GM11168 (cell line): ENCODE results near the gene SLC17A9.
"Not testable (repeated sequence)": the region's sequence is repeated elsewhere in the genome, so short reads cannot be mapped to it uniquely, and the experiment has no call there.

ENCODE experiments used
- in situ Hi-C: fragments of 300-500 bp; cut with MboI; formaldehyde crosslinking; loops from one replicate; pipeline ENCODE4 v1.12.0; 2022; ENCODE audit warnings: low sequenced_read_pairs; ENCODE audit not compliant: unreplicated experiment

SLC17A9 gene

DNA sequence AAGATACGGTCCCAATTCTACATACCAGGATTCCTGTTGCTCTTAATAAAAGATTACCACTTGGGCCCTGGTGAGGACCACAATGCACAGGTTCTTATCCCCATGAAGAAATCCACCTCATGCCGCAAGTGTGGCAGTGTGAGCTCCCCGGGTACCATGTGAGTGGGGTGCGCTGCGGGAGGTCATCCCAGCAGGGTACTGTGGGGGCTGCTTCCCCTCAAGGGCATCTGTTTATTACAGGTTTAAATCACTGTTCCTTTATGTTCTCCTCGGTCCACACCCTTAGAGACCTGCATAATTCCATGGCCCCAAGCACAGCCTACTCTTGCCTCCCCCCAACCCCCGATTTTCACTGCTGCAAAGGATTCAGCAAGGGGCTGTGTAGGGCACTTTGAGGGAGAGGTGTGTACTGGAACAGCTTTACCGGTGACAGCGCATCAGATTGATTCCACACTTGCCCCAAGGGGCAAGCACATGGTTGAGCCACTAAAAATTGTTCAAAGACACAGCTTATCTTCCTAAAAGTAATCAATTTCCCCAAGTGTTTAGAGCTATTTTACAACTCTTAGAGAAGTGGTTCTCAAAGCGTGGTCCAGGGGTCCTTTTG is 32.4 kb upstream of the SLC17A9 start:
- in situ Hi-C loops: no loop called here

DNA sequence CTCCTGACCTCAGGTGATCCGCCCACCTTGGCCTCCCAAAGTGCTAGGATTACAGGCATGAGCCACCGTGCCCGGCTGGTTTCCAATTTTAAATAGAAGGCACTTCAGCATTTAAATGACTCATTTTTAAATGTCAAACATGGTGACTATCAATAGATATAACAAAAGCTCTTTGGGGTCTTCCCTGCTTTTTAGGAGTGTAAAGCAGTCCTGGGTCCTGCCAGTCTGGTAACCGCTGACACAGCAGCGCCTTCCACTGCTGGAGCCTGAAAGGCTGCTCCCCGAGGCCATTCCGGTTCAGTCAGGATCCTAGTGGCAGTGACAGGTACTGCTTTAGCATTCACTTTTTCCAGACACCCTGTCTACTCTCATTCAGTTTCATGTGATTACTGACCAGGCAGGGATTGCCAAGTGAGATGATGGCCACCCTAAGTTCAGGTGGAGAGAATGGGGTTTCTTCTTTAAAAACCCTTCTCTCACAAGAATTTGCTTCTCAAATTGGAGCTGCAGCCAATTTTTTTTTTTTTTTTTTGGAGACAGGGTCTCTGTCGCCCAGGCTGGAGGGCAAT is 31.3 kb upstream of the SLC17A9 start:
- in situ Hi-C loops: no loop called here

DNA sequence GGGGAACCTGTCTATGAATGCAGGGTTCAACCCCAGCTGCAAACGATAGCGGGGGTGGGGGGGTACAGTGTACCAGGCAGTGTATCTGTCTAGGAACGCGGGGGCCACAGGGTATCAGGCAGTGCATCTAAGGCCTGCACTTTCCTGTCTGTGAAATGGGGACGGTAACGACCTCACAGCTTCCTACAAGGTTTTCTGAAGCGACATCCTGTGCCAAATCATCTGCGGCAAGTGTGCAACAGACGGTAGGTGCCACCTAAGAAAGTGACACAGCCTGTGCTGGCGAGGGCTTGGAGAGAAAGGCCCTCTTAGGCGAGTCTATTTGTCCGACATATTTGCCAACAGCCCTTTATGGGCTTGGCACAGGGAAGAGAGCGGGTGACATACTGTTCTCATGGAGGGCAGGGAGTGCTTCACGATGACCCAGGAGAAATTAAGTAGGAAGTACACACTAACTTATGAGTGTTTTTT is 30.0 kb upstream of the SLC17A9 start:
- in situ Hi-C loops: no loop called here

DNA sequence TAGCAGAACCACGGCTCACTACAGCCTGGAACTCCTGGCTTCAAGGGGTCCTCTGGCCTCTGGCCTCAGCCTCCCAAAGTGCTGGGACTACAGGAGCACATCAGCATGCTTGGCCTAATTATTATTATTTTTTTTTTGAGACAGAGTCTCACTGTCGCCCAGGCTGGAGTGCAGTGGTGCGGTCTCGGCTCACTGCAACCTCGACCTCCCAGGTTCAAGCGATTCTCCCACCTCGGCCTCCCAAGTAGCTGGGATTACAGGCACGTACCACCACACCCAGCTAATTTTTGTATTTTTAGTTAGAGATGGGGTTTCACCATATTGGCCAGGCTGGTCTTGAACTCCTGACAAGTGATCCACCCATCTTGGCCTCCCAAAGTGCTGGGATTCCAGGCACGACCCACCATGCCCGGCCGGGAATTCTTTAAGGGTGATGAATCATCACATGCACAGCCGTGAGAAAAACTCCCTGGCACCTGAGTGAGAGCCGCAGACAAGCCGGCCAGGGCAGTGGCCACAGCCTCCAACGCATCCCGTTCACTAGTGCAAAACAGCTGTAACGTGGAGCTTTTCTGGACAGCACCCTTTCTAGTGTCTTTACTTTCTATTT is 29.3 kb upstream of the SLC17A9 start:
- in situ Hi-C loops: not testable (repeated sequence)

DNA sequence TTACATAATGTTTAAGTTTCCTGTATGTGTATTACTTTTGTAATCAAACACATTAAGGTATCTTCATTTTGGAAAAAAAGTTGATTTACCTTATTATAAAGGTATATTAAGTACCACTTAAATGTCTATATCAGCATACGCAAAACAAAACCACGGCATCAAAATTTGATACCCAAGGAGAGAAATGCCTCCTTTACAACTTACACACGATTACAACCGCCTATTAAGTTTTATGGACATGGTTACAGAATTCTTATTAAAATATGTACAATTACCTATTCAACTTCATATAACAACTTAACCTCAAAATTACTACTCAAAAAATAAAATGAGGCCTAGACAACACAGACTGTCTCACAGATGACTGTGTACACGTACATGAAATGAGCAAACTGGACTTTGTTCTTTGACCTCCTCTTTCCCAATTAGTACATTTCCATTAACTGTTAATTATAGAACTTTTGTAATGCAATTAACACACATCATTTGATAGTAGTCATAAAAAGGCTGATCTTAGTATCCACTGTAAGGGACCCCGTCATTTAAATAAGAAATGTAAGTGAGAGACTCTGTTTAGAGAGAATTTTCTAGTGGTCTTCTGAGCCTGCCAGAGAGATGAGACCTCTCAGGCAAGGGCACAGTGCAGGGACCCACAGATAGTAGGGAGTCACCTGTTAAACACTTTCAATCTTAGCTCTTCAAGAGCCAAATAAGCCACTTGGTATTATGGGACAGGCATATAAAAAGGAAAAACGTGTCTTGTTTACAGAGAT is 28.7 kb upstream of the SLC17A9 start:
- in situ Hi-C loops: no loop called here

DNA sequence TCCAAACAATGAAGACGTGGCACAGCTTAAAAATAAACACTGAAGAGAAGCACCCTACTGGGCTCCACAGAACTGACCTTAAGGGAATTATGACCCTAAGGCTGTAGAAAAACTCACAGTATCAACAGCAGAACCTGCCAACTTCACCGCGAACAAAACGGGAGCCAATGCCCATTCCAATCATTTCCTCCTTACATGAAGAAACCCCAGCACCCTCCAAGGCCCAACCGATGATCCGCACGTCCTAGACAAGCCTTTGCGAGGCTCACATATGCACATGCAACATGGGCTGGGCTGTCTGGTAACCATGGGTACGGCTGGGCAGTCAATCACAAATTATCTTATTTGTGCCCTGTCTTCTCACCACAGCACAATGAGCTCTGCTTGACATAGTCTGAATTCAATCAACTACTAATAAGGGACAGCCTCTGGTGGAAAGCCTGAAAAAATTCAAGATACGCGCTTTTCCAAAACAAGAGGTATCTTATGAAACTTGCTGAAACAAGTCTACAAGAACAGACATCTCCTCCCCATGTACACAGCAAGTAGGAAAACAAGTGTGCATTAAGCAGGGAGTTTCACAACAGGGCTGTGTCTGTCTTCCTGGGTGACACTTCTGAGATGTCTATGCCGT is 27.9 kb upstream of the SLC17A9 start:
- in situ Hi-C loops: no loop called here

DNA sequence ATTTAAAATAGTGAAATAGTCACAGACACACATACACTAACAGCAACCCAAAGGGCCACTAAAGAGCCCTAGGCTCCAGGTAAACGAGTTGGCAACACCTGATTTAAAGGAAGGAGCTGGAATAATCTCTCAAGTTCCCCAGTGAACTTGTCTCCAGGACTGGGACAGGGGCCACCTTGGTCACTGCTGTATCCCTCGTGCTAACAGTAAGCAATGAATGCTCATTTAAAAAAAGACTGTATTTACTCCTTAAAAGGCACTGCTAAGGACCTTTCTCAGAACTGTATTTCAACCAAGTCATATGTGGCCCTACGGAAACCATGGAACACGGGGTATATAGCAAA is 27.5 kb upstream of the SLC17A9 start:
- in situ Hi-C loops: no loop called here

DNA sequence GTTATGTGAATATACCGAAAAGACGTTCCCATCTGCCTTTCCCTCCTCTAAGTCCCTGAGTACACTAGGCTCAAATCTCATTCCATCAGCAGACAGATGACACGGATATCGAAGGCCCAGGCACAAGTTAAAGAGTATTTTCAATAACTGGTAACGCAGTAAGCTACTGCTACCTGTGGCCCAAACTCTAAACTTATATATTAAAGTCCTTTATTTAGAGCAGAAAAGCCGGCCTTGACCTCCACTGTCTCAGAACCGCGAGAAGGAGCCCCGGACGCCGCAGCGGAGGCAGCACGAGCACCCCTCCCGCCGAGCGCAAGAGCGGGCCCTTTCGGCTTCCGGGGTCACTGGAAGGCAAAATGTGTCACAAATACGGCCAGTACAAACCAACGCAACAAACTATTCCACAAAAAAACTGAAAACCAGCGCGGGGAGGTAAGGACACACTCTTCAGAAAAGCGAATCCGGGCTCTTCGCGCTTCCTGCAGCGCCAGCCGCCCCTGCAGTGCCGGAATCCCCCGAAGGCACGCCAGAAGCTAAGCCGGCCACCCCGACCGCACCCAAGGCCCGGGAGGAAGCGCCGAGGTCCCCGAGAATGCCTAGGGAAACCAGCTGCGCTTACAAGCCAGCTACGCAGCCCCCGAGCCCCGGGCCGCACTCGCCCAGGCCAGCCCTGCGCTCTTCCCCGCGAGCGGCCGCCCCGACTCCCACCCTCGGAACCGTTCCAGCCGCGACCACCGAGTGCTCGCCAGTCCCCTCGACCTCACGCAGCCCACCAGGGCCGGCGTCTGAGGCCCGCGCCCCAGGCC is 26.9 kb upstream of the SLC17A9 start:
- in situ Hi-C loops: no loop called here

DNA sequence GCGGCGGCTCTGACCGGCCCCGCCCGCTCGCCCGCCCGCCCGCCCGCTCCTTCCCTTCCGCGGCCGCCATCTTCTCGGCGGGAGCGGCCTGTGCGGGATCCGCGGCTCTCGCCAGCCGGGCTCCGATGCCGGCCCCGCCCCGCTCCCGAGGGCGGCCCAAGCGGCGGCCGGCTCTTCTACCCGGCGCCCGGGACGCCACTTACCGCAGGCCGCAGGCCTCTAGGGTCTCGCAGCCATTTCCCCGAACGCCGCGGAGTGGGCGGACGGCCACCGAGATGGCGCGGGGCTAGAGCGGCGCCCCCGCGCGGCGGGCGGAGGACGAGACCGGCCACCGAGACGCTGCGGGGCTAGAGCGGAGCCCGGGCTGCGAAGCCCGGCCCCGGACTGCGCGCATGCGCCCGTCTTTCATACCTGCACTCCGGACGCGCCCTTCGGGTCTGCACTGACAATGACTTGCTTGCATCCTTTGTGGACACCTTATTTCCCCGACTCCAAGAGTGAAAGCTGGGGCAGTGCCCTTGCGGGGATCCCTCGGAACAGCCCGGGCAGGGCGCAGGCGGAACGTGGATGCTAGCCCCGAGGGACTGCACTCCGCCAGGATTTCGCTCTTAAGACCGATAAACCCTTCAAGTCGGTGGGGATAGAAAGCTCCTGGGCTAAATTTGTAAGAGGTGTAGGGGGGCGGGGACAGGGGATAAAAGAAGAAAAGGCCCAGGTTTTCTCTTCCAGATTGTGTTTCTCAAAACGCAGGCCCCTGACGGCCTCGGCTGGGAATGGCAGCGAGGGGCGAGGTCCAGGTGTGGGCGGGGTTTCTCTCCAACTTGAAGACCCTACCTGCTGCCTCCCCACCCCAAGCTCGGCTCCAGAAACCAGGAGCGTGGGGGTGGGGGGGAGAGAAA is 26.0 kb upstream of the SLC17A9 start, which contains the start of gene DIDO1:
Gene DIDO1 (minus strand): TSS at position 277 of the 899 bp plus-strand sequence.
- in situ Hi-C loops: no loop called here

DNA sequence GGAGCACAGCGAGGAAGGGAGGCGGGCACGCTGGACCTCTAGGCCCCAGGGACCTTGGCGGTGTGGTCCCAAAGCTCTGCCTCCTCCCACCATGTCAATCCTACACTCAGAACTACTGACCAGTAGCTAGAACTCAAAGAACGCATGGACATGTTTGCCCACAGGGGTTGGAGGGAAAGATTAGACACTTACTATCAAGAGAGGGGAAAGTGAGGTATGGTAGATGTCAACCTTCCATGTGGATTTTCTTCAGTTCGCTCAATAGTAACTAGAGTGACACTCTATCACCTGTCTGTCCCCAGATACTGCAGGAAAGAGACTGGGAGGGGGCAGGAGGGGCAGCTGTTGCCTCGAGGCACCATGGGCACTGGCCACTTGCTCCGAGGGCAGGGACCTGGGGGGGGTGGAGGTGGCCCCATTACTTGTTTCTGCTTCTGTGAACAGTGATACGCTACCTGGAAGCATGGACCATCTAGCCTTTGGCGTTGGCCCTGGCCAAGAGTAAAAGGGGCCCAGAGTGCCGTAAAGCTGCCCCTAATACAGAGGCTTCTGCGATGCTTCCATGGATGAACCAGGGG is 25.3 kb upstream of the SLC17A9 start:
- in situ Hi-C loops: no loop called here

DNA sequence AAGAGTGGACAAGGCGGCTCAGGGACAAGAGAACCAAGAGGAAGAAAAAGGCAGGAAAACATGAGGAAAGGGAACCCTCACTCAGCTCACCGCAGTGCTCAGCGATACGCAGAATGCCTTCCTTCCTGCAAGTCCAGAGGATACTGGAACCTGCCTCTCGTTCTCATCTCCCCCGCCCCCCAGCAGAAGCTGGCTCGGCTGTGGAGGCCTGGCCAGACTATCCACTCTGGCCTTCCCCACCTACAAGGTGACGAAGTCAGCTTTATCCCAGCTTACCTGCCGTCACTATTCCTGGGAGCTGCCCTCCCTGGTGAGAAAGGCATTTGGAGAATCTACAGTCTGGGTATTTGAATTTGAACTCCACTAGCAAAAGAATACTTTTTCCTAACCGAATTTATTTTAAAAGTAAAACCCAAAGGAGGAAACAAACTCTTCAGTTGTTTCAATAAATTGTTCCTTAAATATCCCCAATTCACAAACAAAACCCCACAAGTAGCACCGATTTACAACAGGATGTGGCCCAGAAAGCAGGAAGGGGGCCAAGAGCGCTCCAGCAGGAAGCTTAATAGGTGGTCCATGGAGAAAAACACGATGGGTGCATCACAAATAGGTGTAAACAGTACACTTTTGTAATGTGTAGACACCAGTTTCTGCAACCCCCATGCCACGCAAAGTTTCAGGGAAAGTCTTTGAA is 24.1 kb upstream of the SLC17A9 start:
- in situ Hi-C loops: no loop called here

DNA sequence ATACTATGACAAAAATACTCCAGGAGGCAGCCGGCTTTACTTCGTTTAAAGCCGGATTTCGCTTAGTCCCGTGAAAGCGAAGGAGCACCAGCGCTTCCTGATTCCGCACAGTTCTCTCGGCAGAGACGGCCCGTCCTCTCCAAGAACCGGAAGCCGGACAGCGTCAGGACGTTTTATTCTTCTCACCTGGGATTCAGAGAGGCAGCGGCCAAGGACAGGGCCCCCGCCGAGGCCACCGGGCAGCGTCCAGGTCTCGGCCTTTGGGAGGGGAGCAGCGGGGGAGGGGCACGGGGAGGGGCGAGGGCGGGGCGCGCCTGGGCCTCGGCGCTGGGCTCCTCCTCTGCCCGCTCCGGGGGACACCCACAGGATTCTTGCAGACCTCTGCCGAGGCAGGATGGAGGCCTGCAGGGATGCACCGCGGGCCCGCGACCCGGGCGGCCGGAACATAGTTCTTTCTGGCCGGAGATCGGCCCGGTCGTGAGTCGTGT is 23.4 kb upstream of the SLC17A9 start:
- in situ Hi-C loops: no loop called here

DNA sequence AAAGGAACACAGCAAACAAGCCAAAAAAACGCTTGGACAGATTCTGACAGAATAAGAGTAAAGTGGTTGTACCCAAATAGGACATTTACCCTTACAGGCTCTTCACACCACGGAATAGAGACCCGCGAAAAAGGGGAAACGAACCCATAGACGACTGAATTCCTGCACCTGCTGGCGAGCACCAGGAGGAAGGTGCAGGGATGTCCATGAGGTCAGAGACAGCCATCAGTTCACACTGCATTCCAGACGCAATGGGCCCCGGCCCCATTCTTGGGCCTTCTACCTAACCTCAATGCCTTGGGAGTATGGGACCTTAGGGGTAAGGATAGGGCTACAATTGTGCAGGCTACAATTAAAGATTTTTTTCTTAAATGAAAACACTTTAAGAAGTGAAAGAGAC is 21.0 kb upstream of the SLC17A9 start:
- in situ Hi-C loops: no loop called here

DNA sequence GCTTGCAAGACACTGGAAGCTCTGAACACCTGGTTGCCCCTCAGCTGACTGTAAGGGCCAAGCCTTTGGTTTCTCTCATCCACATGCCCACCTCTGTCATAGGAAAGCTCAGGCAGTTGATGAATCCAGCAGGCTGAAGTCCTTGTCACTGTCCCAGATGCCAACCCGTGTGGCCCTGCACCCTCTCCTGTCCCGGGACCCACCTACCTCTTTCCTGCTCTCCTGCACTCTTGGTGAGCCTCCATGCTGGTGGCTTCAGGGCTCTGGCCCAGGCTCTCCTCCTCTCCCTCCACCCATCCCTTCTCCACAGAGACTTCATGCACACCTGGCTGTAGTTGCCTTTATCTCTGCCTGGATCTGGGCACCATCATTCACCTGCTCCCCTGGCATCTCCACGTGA is 18.5 kb upstream of the SLC17A9 start:
- in situ Hi-C loops: no loop called here

DNA sequence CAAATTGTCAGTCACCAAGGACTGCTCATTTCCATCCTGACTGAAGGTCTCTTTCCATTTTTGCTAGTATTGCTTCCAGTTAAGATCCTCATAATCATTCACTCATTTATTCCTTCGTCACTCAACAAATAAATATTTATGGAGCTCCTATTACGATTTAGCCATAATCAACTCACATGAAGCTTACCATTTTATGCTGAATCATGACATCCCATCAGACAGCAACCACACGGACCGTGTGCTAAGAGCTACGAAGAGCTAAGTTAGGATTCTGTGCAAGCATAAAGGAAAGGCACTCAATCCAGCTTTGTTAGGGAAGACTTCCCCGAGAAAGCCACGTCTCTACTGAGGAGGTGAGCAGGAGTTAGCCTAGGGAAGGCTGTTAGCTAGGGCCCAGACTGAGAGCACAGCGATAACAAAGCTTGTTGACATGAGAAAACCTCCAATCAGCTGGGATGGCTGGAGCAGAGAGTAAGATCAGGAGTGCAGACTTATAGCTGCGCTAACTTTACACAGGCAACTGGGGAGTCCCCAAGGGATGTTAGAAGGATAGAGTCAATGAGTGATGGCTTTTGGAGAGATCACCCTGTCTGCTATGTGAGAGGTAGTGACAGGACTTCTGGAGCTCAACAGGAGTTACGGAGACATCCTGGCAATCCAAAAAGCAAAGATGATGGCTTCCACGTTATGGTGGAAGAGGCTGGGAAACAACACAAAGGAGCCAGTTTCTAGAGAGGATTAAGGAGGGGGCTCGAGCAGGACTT is 17.1 kb upstream of the SLC17A9 start:
- in situ Hi-C loops: no loop called here

DNA sequence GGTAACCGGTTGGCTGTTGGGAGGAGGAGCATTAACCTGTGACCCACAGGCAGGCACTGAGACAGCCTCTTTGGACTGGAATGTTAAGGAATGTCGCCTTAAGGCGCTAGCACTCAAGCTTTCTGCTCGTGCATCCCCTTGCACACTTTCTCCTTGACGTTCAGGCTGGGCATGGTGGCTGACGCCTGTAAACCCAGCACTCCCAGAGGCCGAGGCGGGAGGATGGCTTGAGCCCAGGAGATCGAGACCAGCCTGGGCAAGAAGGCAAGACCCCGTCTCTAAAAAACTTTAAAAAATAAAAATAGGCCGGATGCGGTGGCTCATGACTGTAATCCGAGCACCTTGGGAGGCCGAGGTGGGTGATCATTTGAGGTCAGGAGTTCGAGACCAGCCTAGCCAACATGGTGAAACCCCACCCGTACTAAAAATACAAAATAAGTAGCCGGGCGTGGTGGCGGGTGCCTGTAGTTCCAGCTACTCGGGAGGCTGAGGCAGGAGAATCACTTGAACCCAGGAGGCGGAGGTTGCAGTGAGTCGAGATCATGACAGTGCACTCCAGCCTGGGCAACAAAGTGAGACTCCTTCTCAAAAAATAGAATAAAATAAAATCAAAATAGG is 16.4 kb upstream of the SLC17A9 start:
- in situ Hi-C loops: no loop called here
